Neural progenitor cell (in vitro differentiated cells): ENCODE results near the gene PRM2. TPM values are rescaled to one million over a fixed set of nuclear protein-coding genes. Genes with fewer than 3 reads are reported as not detected.

Source experiments
- DNase-seq: peaks from one replicate; pipeline ENCODE4 v3.0.0-alpha.2; 2016; ENCODE audit warnings: low spot score
- H2AFZ ChIP-seq: fragments of 200-600 bp; sonication (generic); replicated peaks from 2 replicates; pipeline ENCODE4 v1.6.1; 2016; ENCODE audit warnings: antibody characterized with exemption
- H3F3A ChIP-seq: fragments of 200-600 bp; sonication (generic); 2 replicates; pipeline ENCODE4 v1.6.1; 2016; ENCODE audit warnings: antibody characterized with exemption, low read depth
- H3K27ac ChIP-seq: fragments of 200-600 bp; sonication (generic); 2 replicates; pipeline ENCODE4 v1.5.1; 2016; ENCODE audit warnings: mild to moderate bottlenecking
- H3K27me3 ChIP-seq: fragments of 200-600 bp; sonication (generic); 2 replicates; pipeline ENCODE4 v1.6.1; 2016; ENCODE audit warnings: mild to moderate bottlenecking, moderate library complexity
- H3K36me3 ChIP-seq: fragments of 200-600 bp; sonication (generic); 2 replicates; pipeline ENCODE4 v1.5.1; 2016
- H3K4me1 ChIP-seq: fragments of 200-600 bp; sonication (generic); 2 replicates; pipeline ENCODE4 v1.6.1; 2016; ENCODE audit warnings: mixed run types
- H3K4me2 ChIP-seq: fragments of 200-600 bp; sonication (generic); 2 replicates; pipeline ENCODE4 v1.6.1; 2016
- H3K4me3 ChIP-seq: fragments of 200-600 bp; sonication (generic); 2 replicates; pipeline ENCODE4 v1.5.1; 2016
- H3K79me2 ChIP-seq: fragments of 200-600 bp; sonication (generic); 2 replicates; pipeline ENCODE4 v1.6.1; 2016; ENCODE audit warnings: low read depth
- H3K9ac ChIP-seq: fragments of 200-600 bp; sonication (generic); 2 replicates; pipeline ENCODE4 v1.6.1; 2016
- H3K9me3 ChIP-seq: fragments of 200-600 bp; sonication (generic); 2 replicates; pipeline ENCODE4 v1.5.1; 2016; ENCODE audit warnings: low read depth
- H4K20me1 ChIP-seq: fragments of 200-600 bp; sonication (generic); 2 replicates; pipeline ENCODE4 v1.6.1; 2016; ENCODE audit warnings: low read depth
- H3K27ac Mint-ChIP-seq: 3 replicates; pipeline ENCODE4 v1.8.0; 2021; ENCODE audit warnings: mixed read lengths
- H3K27me3 Mint-ChIP-seq: 2 replicates; pipeline ENCODE4 v1.8.0; 2022; ENCODE audit warnings: low read depth, mild to moderate bottlenecking, inconsistent platforms, moderate library complexity, mixed read lengths; ENCODE audit not compliant: insufficient read depth
- H3K36me3 Mint-ChIP-seq: 3 replicates; pipeline ENCODE4 v1.8.0; 2021; ENCODE audit warnings: mixed read lengths
- H3K4me1 Mint-ChIP-seq: 3 replicates; pipeline ENCODE4 v1.8.0; 2021; ENCODE audit warnings: mixed read lengths
- H3K4me3 Mint-ChIP-seq: 3 replicates; pipeline ENCODE4 v1.8.0; 2021; ENCODE audit warnings: mild to moderate bottlenecking, moderate library complexity, mixed read lengths
- H3K9me3 Mint-ChIP-seq: 3 replicates; pipeline ENCODE4 v1.8.0; 2020; ENCODE audit warnings: mixed read lengths
- CTCF ChIP-seq: fragments of 200-600 bp; sonication (generic); IDR thresholded peaks from 2 replicates; pipeline ENCODE4 v1.5.1; 2017; ENCODE audit warnings: antibody characterized with exemption, mild to moderate bottlenecking
- EZH2 ChIP-seq: fragments of 200-600 bp; sonication (generic); IDR thresholded peaks from 2 replicates; pipeline ENCODE4 v1.6.1; 2017; ENCODE audit warnings: antibody characterized with exemption, mild to moderate bottlenecking, moderate library complexity
- EZH2phosphoT487 ChIP-seq: fragments of 200-600 bp; sonication (generic); IDR thresholded peaks from 2 replicates; pipeline ENCODE4 v1.6.1; 2017; ENCODE audit warnings: antibody characterized with exemption
- total RNA-seq: library from RNA; depleted of rRNA; stranded (reverse); fragments of >200 nt; gene quantifications from 2 replicates; pipeline ENCODE4 v1.2.3, GENCODE V29; 2015; ENCODE audit warnings: low replicate concordance

The PRM2 gene
- total RNA-seq, 1 donor from 2014 or later: not detected

DNA sequence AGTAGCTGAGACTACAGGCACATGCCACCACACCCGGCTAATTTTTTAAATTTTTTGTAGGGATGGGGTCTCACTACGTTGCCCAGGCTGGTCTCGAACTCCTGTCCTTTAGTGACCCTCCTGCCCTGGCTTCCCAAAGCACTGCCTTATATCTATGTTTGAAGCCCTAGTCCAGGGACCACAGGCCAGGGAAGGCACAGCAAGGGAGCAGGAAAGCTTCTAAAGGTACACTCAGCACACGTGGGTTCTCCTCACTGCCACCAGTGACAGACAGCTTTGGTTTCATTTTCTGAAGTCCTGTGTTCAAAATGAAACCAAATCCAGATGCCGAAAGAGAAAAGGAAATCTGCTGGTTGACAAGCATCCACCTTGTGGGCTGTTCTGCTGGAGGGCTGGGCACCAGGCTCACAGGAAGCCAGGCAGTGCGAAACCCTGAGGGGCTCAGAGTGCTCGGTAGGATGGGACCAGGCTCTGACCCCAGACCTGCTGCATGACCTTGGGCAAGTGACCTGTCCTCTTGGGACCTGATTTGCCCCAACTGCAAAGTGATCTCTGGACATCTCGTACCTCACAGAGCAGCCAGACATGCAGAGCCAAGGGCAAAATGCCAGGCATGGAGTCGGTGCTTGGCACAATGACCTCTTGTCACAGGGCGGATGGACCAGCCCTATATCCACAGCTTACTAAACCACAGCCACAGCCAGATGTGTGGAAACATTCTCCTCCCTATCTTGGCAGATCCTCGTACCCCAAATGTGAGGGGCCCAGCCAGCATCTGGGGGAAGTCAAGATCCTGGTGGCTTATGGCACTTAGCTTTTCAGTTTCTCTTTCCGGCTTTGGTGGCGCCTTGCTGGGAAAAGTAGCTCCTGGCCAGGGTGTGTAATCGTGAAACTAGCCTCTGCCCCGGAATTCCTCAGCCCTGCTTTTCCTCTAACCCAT, 17.5 kb downstream of the PRM2 start:
- no peak overlapping the region for H3K27ac Mint-ChIP-seq
- Histone ChIP-seq H4K20me1 (peaks cover 8% of the 10 kb centered on the region), H3K36me3 (no peaks in the 10 kb centered on the region), H3F3A (peaks cover 6% of the 10 kb centered on the region), H3K4me2 (no peak overlapping the region), H3K27ac (no peak overlapping the region), H2AFZ (no peak overlapping the region), H3K27me3 (peaks cover 23% of the 10 kb centered on the region), H3K4me3 (no peak overlapping the region), H3K9ac (no peak overlapping the region), H3K4me1 (peaks cover 9% of the 10 kb centered on the region), H3K79me2 (no peaks in the 10 kb centered on the region), H3K9me3 (no peaks in the 10 kb centered on the region)
- TF ChIP-seq EZH2: no peak
- no peak for TF ChIP-seq CTCF
- no peak for TF ChIP-seq EZH2phosphoT487
- H3K4me1 Mint-ChIP-seq: peaks cover 6% of the 10 kb centered on the region
- H3K9me3 Mint-ChIP-seq: no peaks in the 10 kb centered on the region
- no peak for DNase-seq
- H3K4me3 Mint-ChIP-seq: no peak overlapping the region
- no peaks in the 10 kb centered on the region for H3K36me3 Mint-ChIP-seq
- H3K27me3 Mint-ChIP-seq: peaks cover 12% of the 10 kb centered on the region

DNA sequence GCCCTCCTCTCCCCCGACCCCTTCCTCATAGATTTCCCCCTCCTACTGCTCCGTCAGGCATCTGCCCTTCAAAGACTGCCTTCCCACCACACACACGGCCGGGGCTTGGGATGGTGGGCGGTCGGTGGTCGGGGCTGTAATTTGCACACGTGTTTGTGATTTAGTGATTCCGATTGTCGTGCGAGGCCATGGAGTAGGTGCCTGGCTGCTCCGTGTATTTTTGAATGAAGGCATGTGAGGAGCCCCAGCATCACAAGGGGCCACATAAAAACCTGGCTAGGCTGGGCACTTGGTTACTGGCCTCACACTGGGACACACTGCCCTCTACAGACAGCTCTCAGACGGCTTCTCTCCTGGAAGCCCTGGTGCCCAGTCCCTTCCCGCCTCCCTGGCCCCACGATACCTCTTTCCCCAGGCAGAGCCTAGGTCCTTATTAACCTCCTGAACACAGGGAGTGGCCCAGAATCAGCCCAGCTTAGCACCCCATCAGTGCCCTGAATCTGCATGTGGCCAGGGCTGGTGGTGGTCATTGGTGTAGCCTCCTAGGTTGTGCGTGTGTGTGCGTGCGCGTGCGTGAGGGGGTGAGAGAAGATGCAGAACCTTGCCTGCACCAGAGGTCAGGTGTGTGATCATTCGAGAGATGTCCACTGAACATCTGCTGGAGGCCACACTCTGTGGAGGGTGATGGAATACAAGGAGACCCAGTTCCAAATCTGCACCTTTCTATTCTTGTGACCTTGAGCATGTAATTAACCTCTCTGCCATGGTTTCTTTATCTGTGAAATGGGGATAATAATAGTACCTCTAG, 18.9 kb downstream of the PRM2 start:
- Mint-ChIP-seq H3K4me1 (peaks cover 9% of the 10 kb centered on the region), H3K36me3 (no peaks in the 10 kb centered on the region), H3K27ac (peak overlapping the region; percentile 54), H3K27me3 (peaks cover 17% of the 10 kb centered on the region), H3K4me3 (peak overlapping the region; percentile 93), H3K9me3 (no peaks in the 10 kb centered on the region)
- H3K27me3 ChIP-seq: peaks cover 28% of the 10 kb centered on the region
- H3K4me3 ChIP-seq: peak overlapping the region; percentile 53
- H3K36me3 ChIP-seq: no peaks in the 10 kb centered on the region
- no peaks in the 10 kb centered on the region for H3K79me2 ChIP-seq
- H3K4me1 ChIP-seq: peaks cover 9% of the 10 kb centered on the region
- TF ChIP-seq EZH2 (no peak), EZH2phosphoT487 (no peak), CTCF (peak; percentile 78)
- peak overlapping the region; percentile 71 for H2AFZ ChIP-seq
- no peak overlapping the region for H3K27ac ChIP-seq
- H3K9me3 ChIP-seq: no peaks in the 10 kb centered on the region
- peak; percentile 85 for DNase-seq
- peak overlapping the region; percentile 90 for H3K4me2 ChIP-seq
- no peak overlapping the region for H3K9ac ChIP-seq
- H4K20me1 ChIP-seq: peaks cover 15% of the 10 kb centered on the region
- H3F3A ChIP-seq: peaks cover 6% of the 10 kb centered on the region

GRCh38 chr16:11256661-11257130, 19.6 kb downstream of the PRM2 start:
- peak; percentile 71 for DNase-seq
- H3K4me1 ChIP-seq: peaks cover 9% of the 10 kb centered on the region
- H3K9me3 Mint-ChIP-seq: no peaks in the 10 kb centered on the region
- no peak overlapping the region for H3K9ac ChIP-seq
- H3K27me3 ChIP-seq: peaks cover 28% of the 10 kb centered on the region
- no peaks in the 10 kb centered on the region for H3K79me2 ChIP-seq
- no peak for TF ChIP-seq EZH2
- no peak for TF ChIP-seq CTCF
- TF ChIP-seq EZH2phosphoT487: no peak
- peaks cover 11% of the 10 kb centered on the region for H3K4me1 Mint-ChIP-seq
- peaks cover 17% of the 10 kb centered on the region for H3K27me3 Mint-ChIP-seq
- H3K4me2 ChIP-seq: peak overlapping the region; percentile 90
- peaks cover 15% of the 10 kb centered on the region for H4K20me1 ChIP-seq
- no peak overlapping the region for H3K27ac Mint-ChIP-seq
- peak overlapping the region; percentile 53 for H3K4me3 ChIP-seq
- no peak overlapping the region for H3K27ac ChIP-seq
- peak overlapping the region; percentile 71 for H2AFZ ChIP-seq
- H3K36me3 Mint-ChIP-seq: no peaks in the 10 kb centered on the region
- H3K9me3 ChIP-seq: no peaks in the 10 kb centered on the region
- peak overlapping the region; percentile 93 for H3K4me3 Mint-ChIP-seq
- H3F3A ChIP-seq: peaks cover 6% of the 10 kb centered on the region
- H3K36me3 ChIP-seq: no peaks in the 10 kb centered on the region
